Measurements from ENCODE around the gene SLC8A2. TPM values are rescaled to one million over a fixed set of nuclear protein-coding genes. Genes with fewer than 3 reads are reported as not detected.

The SLC8A2 gene
- polyA plus RNA-seq, 1 donor (not counting 4 experiments of a cell fraction or from before 2014, with no cell fraction given): 0.17 TPM

- H3K27me3 ChIP-seq (ENCODE audit: control insufficient read depth, extremely low read depth, insufficient read depth, low read length): peaks cover 38% of the 10 kb centered on the region
- TF ChIP-seq, protein P1, sequence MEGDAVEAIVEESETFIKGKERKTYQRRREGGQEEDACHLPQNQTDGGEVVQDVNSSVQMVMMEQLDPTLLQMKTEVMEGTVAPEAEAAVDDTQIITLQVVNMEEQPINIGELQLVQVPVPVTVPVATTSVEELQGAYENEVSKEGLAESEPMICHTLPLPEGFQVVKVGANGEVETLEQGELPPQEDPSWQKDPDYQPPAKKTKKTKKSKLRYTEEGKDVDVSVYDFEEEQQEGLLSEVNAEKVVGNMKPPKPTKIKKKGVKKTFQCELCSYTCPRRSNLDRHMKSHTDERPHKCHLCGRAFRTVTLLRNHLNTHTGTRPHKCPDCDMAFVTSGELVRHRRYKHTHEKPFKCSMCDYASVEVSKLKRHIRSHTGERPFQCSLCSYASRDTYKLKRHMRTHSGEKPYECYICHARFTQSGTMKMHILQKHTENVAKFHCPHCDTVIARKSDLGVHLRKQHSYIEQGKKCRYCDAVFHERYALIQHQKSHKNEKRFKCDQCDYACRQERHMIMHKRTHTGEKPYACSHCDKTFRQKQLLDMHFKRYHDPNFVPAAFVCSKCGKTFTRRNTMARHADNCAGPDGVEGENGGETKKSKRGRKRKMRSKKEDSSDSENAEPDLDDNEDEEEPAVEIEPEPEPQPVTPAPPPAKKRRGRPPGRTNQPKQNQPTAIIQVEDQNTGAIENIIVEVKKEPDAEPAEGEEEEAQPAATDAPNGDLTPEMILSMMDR (optimal IDR thresholded peaks at IDR 0.05 in 1 of 3, IDR thresholded peaks at IDR 0.05 in 1 of 3, conservative IDR thresholded peaks at IDR 0.05 in 1 of 3; ENCODE audit: extremely low read depth in 1 of 3, insufficient read depth in 2 of 3, low read length in 3 of 3): no peak
- no peak for TF ChIP-seq EZH2 (IDR thresholded peaks at IDR 0.05; ENCODE audit: low read length)
- dilution Hi-C loops (cut with MboI; ENCODE audit: extremely low pct_ligation_motif_present, low sequenced_read_pairs): no loop called here
Measured at GRCh38 chr19:47473336-47473735, 1.6 kb upstream of the SLC8A2 start.

GRCh38 chr19:47471381-47471732, 336 bp downstream of the SLC8A2 start:
- FAIRE-seq: no peak

More at GRCh38 chr19:47473336-47473735, 1.6 kb upstream of the SLC8A2 start:
- no peaks in the 10 kb centered on the region for H3K9me3 ChIP-seq (ENCODE audit: control insufficient read depth, low read depth, low read length)
- H3K79me2 ChIP-seq (ENCODE audit: control insufficient read depth, insufficient read depth, low read length): no peaks in the 10 kb centered on the region
- peaks cover 0 to 3% of the 10 kb centered on the region in 2 experiments for H3K36me3 ChIP-seq (ENCODE audit: control insufficient read depth in 2 of 2, extremely low read depth in 1 of 2, insufficient read depth in 2 of 2, low read length in 2 of 2)
- no peak overlapping the region for H3K9ac ChIP-seq (ENCODE audit: control insufficient read depth, extremely low read depth, insufficient read depth, low read length)
- no peak overlapping the region for H3K4me3 ChIP-seq (ENCODE audit: control insufficient read depth in 2 of 3, extremely low read depth in 1 of 3, insufficient read depth in 2 of 3, low read depth in 1 of 3, low read length in 3 of 3)
- no peaks in the 10 kb centered on the region for H4K20me1 ChIP-seq (ENCODE audit: control insufficient read depth, extremely low read depth, insufficient read depth, low read length)
- FAIRE-seq (no peak), DNase-seq (ENCODE audit: low read depth, low spot score) (no peak)
- H2AFZ ChIP-seq (ENCODE audit: control insufficient read depth, low read length): no peak overlapping the region
- H3K27ac ChIP-seq (ENCODE audit: control insufficient read depth, insufficient read depth, low read length): no peak overlapping the region
- no peaks in the 10 kb centered on the region for H3K9me1 ChIP-seq (ENCODE audit: control insufficient read depth, extremely low read depth, insufficient read depth, low read length)
- no peaks in the 10 kb centered on the region for H3K4me1 ChIP-seq (ENCODE audit: control insufficient read depth, extremely low read depth, insufficient read depth, low read length)
- no peak overlapping the region for H3K4me2 ChIP-seq (ENCODE audit: control insufficient read depth, extremely low read depth, insufficient read depth, low read depth, low read length)

More at GRCh38 chr19:47471381-47471732, 336 bp downstream of the SLC8A2 start:
- no peak for DNase-seq (ENCODE audit: low read depth, low spot score)
- Histone ChIP-seq H4K20me1 (ENCODE audit: control insufficient read depth, extremely low read depth, insufficient read depth, low read length) (no peaks in the 10 kb centered on the region), H2AFZ (ENCODE audit: control insufficient read depth, low read length) (no peak overlapping the region), H3K4me1 (ENCODE audit: control insufficient read depth, extremely low read depth, insufficient read depth, low read length) (no peaks in the 10 kb centered on the region), H3K9ac (ENCODE audit: control insufficient read depth, extremely low read depth, insufficient read depth, low read length) (no peak overlapping the region), H3K27me3 (ENCODE audit: control insufficient read depth, extremely low read depth, insufficient read depth, low read length) (peaks cover 43% of the 10 kb centered on the region), H3K9me3 (ENCODE audit: control insufficient read depth, low read depth, low read length) (no peaks in the 10 kb centered on the region), H3K79me2 (ENCODE audit: control insufficient read depth, insufficient read depth, low read length) (no peaks in the 10 kb centered on the region), H3K4me2 (ENCODE audit: control insufficient read depth, extremely low read depth, insufficient read depth, low read depth, low read length) (no peak overlapping the region), H3K36me3 (ENCODE audit: control insufficient read depth in 2 of 2, extremely low read depth in 1 of 2, insufficient read depth in 2 of 2, low read length in 2 of 2) (peaks cover 0 to 3% of the 10 kb centered on the region in 2 experiments), H3K27ac (ENCODE audit: control insufficient read depth, insufficient read depth, low read length) (no peak overlapping the region), H3K9me1 (ENCODE audit: control insufficient read depth, extremely low read depth, insufficient read depth, low read length) (no peaks in the 10 kb centered on the region), H3K4me3 (ENCODE audit: control insufficient read depth in 2 of 3, extremely low read depth in 1 of 3, insufficient read depth in 2 of 3, low read depth in 1 of 3, low read length in 3 of 3) (no peak overlapping the region)
- dilution Hi-C loops (cut with MboI; ENCODE audit: extremely low pct_ligation_motif_present, low sequenced_read_pairs): no loop called here
- peak; percentile 49 for TF ChIP-seq EZH2 (IDR thresholded peaks at IDR 0.05; ENCODE audit: low read length)
- TF ChIP-seq, protein P1 (optimal IDR thresholded peaks at IDR 0.05 in 1 of 3, IDR thresholded peaks at IDR 0.05 in 1 of 3, conservative IDR thresholded peaks at IDR 0.05 in 1 of 3; ENCODE audit: extremely low read depth in 1 of 3, insufficient read depth in 2 of 3, low read length in 3 of 3): no peak
